DND-41 (cell line): ENCODE measurements around the gene ZNF561.
"Not testable (repeated sequence)": the region's sequence is repeated elsewhere in the genome, so short reads cannot be mapped to it uniquely, and the experiment has no call there.

Source experiments
- ATAC-seq: fragments of 200-7000 bp; cut with Tn5 transposase; 3 replicates; pipeline ENCODE4 v1.9.1; 2021; ENCODE audit warnings: low read depth; ENCODE audit not compliant: insufficient read depth
- DNase-seq: peaks from one replicate; pipeline ENCODE4 v3.0.0-alpha.2; 2020
- H2AFZ ChIP-seq: 2 replicates; pipeline ENCODE4 v1.6.0; 2012; ENCODE audit warnings: low read depth, low read length
- H3K27ac ChIP-seq: 2 replicates; pipeline ENCODE4 v1.5.1; 2012; ENCODE audit warnings: low read length, inconsistent platforms
- H3K27me3 ChIP-seq: fragments of 200-600 bp; sonication (generic); 2 replicates; pipeline ENCODE4 v1.6.0; 2012; ENCODE audit warnings: low read length, mild to moderate bottlenecking, inconsistent platforms; ENCODE audit not compliant: insufficient read depth, poor library complexity
- H3K36me3 ChIP-seq: 2 replicates; pipeline ENCODE4 v1.5.1; 2012; ENCODE audit warnings: low read length, inconsistent platforms; ENCODE audit not compliant: insufficient read depth
- H3K4me1 ChIP-seq: 2 replicates; pipeline ENCODE4 v1.5.1; 2012; ENCODE audit warnings: mild to moderate bottlenecking, low read length; ENCODE audit not compliant: insufficient read depth
- H3K4me2 ChIP-seq: 2 replicates; pipeline ENCODE4 v1.6.0; 2012; ENCODE audit warnings: mild to moderate bottlenecking, moderate library complexity, low read length, inconsistent platforms; ENCODE audit not compliant: insufficient read depth
- H3K4me3 ChIP-seq, 2 experiments: fragments of 200-600 bp in 1 of 2; shearing (Covaris generic) in 1 of 2; 2 replicates each; pipeline ENCODE4 v1.5.1; 2012 to 2016; ENCODE audit warnings: inconsistent platforms in 2 of 2, low read length in 2 of 2, mild to moderate bottlenecking in 2 of 2, low read depth in 1 of 2, moderate library complexity in 1 of 2
- H3K79me2 ChIP-seq: 2 replicates; pipeline ENCODE4 v1.6.0; 2012; ENCODE audit warnings: low read length, inconsistent platforms; ENCODE audit not compliant: insufficient read depth
- H3K9ac ChIP-seq: 2 replicates; pipeline ENCODE4 v1.6.0; 2012; ENCODE audit warnings: low read depth, mild to moderate bottlenecking, inconsistent platforms, low read length, moderate library complexity
- H3K9me3 ChIP-seq: 2 replicates; pipeline ENCODE4 v1.5.1; 2012; ENCODE audit warnings: low read length, moderate library complexity, mild to moderate bottlenecking, inconsistent platforms; ENCODE audit not compliant: insufficient read depth, severe bottlenecking
- H4K20me1 ChIP-seq: 2 replicates; pipeline ENCODE4 v1.6.0; 2012; ENCODE audit warnings: low read length; ENCODE audit not compliant: insufficient read depth
- CTCF ChIP-seq: IDR thresholded peaks from 2 replicates; pipeline ENCODE4 v1.5.1; 2012; ENCODE audit warnings: borderline replicate concordance, low read length, moderate library complexity, mild to moderate bottlenecking; ENCODE audit not compliant: poor library complexity, severe bottlenecking; ENCODE audit errors: extremely low read depth
- EZH2 ChIP-seq: IDR thresholded peaks from 3 replicates; pipeline ENCODE4 v1.6.1; 2012; ENCODE audit warnings: borderline replicate concordance, low read depth, mild to moderate bottlenecking, moderate library complexity, low read length, inconsistent platforms; ENCODE audit not compliant: severe bottlenecking

Gene ZNF561

GRCh38 chr19:9597027-9597426, 24.0 kb downstream of the ZNF561 start:
- no peak for ATAC-seq
- no peaks in the 10 kb centered on the region for H4K20me1 ChIP-seq
- DNase-seq = no peak
- H3K9ac ChIP-seq = no peak overlapping the region
- no peaks in the 10 kb centered on the region for H3K79me2 ChIP-seq
- no peaks in the 10 kb centered on the region for H3K36me3 ChIP-seq
- H3K4me2 ChIP-seq = no peak overlapping the region
- no peak overlapping the region for H3K27ac ChIP-seq
- no peak overlapping the region for H3K4me3 ChIP-seq
- H3K4me1 ChIP-seq = no peaks in the 10 kb centered on the region
- H3K9me3 ChIP-seq = peaks cover 14% of the 10 kb centered on the region
- TF ChIP-seq EZH2 (no peak), CTCF (no peak)
- no peak overlapping the region for H2AFZ ChIP-seq
- H3K27me3 ChIP-seq = no peaks in the 10 kb centered on the region

GRCh38 chr19:9586764-9587163, 34.3 kb downstream of the ZNF561 start:
- Histone ChIP-seq H3K79me2 (peaks cover 28% of the 10 kb centered on the region), H2AFZ (no peak overlapping the region), H4K20me1 (peaks cover 9% of the 10 kb centered on the region), H3K27me3 (no peaks in the 10 kb centered on the region), H3K27ac (no peak overlapping the region), H3K4me1 (peaks cover 28% of the 10 kb centered on the region), H3K9me3 (no peaks in the 10 kb centered on the region), H3K4me3 (no peak overlapping the region), H3K36me3 (peaks cover 8% of the 10 kb centered on the region), H3K4me2 (no peak overlapping the region), H3K9ac (no peak overlapping the region)
- peak; percentile 64 for ATAC-seq
- TF ChIP-seq EZH2 = no peak
- peak; percentile 81 for TF ChIP-seq CTCF
- DNase-seq = peak; percentile 80

DNA sequence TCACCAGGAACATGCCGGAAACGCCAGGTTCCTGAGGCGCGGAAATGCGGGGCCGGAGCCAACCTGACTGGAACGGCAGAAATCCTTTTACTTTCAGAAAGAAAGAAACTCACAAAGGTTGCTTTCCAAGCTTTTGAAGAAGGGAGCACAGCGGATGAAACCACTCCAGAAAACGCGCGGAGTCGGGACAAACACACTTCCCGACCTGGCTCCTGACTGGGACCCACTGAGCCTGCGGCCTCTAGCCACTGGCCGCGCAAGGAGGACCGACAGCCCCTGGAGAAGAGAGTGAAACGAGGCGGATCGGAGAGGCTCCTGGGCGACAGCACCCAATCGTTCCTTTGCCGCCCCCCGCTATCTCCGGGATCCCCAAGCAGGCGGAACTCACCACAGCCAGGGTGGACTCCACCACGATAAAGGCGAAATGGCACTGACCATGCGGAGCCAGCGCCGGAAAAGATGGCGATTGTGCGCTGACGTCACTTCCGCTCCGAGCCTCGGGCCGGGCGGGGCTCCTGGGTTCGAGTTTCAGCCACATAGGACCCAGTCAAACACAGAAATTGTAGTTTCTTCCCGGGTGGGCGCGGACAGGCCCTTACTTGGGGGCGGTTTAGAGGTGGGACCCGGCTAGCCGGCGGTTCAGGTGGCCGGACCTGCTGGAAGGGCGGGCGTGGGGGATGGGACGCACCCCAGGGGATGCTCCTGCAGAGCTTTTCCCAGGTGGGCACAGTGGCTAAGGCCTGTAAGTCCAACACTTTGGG, 36.8 kb downstream of the ZNF561 start, which contains the start of gene ZNF121:
TSS of gene ZNF121 (minus strand) at position 432 of the 761 bp plus-strand sequence. CDS start 16,407 bp downstream, outside the sequence.
- Histone ChIP-seq H4K20me1 (peaks cover 30% of the 10 kb centered on the region), H3K27ac (peak within 1 kb of the TSS; percentile 96), H3K27me3 (no peaks in the 10 kb centered on the region), H3K36me3 (peaks cover 33% of the 10 kb centered on the region), H3K9me3 (peaks cover under 1% of the 10 kb centered on the region), H3K9ac (peak within 1 kb of the TSS; percentile 91), H3K4me1 (peaks cover 44% of the 10 kb centered on the region), H3K4me3 (peak within 1 kb of the TSS; percentile 86 to 98), H3K79me2 (peaks cover 53% of the 10 kb centered on the region), H3K4me2 (peak within 1 kb of the TSS; percentile 76), H2AFZ (peak within 1 kb of the TSS; percentile 84)
- DNase-seq = peak; percentile 86
- ATAC-seq = peak; percentile 84
- TF ChIP-seq EZH2 (no peak), CTCF (no peak)

DNA sequence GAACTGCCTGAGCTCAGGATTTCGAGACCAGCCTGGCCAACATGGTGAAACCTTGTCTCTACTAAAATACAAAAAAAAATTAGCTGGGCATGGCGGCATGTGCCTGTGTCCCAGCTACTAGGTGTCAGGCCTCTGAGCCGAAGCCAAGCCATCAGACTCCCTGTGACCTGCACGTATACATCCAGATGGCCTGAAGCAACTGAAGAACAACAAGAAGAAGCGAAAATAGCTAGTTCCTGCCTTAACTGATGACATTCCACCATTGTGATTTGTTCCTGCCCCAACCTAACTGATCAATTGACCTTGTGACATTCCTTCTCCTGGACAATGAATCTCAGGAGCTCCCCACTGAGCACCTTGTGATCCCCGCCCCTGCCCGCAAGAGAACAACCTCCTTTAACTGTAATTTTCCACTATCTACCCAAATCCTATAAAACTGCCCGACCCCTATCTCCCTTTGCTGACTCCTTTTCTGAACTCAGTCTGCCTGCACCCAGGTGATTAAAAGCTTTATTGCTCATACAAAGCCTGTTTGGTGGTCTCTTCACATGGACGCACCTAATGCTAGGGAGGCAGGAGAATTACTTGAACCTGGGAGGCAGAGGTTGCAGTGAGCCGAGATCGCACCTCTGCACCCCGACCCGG, 38.8 kb downstream of the ZNF561 start:
- Histone ChIP-seq H3K4me3 (peak overlapping the region in 1 of 2 experiments; percentile 86; a peak in 2 of 4 replicates), H4K20me1 (peaks cover 47% of the 10 kb centered on the region), H3K4me1 (peaks cover 47% of the 10 kb centered on the region), H3K79me2 (peaks cover 74% of the 10 kb centered on the region), H3K36me3 (peaks cover 50% of the 10 kb centered on the region), H3K4me2 (peak overlapping the region; percentile 76)
- not testable (repeated sequence) for DNase-seq, H3K9me3 ChIP-seq, H2AFZ ChIP-seq, H3K27me3 ChIP-seq, H3K9ac ChIP-seq, ATAC-seq, H3K27ac ChIP-seq
